HCT116 (cell line): Measurements from ENCODE around the gene TPMT.
"Not testable (repeated sequence)": the region's sequence is repeated elsewhere in the genome, so short reads cannot be mapped to it uniquely, and the experiment has no call there.

Source experiments
- POLR2A ChIP-seq: IDR thresholded peaks from 2 replicates; pipeline ENCODE4 v1.7.0; 2011; ENCODE audit warnings: borderline replicate concordance; ENCODE audit not compliant: insufficient read depth, insufficient read length; ENCODE audit errors: extremely low read depth
- RAD21 ChIP-seq: IDR thresholded peaks from 2 replicates; pipeline ENCODE4 v1.6.1; 2012; ENCODE audit warnings: low read depth, mild to moderate bottlenecking
- SP1 ChIP-seq: IDR thresholded peaks from 2 replicates; pipeline ENCODE4 v1.6.1; 2012; ENCODE audit warnings: low read depth
- TF ChIP-seq, protein P1 (sequence below), 3 experiments: fragments of 200-600 bp in 1 of 3; sonication (generic) in 1 of 3; IDR thresholded peaks in 2 of 3; conservative IDR thresholded peaks in 1 of 3; 2 replicates each; pipeline ENCODE4 v1.5.1; 2012 to 2017; ENCODE audit warnings: low read depth in 2 of 3, low read length in 2 of 3, antibody characterized with exemption in 1 of 3, borderline replicate concordance in 1 of 3, control low read depth in 1 of 3, mild to moderate bottlenecking in 1 of 3, mixed read lengths in 1 of 3, mixed run types in 1 of 3, moderate library complexity in 1 of 3; ENCODE audit not compliant: insufficient read depth in 1 of 3

DNA sequence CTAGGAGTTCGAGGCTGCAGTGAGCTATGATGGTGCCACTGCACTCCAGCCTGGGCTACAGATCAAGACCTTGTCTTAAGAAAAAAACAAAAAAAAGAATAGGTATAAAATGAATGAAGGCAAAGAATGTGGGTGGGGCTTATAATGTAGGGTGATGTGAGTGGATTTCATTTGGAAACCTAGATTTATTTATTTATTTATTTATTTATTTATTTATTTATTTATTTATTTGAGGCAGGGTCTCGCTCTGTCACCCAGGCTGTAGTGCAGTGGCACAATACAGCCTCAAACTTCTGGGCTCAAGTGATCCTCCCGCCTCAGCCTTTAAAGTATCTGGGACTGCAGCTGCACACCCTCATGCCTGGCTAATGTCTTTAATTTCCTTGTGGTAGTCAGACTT lies 3.5 kb downstream of the TPMT start:
- TF ChIP-seq, protein P1, sequence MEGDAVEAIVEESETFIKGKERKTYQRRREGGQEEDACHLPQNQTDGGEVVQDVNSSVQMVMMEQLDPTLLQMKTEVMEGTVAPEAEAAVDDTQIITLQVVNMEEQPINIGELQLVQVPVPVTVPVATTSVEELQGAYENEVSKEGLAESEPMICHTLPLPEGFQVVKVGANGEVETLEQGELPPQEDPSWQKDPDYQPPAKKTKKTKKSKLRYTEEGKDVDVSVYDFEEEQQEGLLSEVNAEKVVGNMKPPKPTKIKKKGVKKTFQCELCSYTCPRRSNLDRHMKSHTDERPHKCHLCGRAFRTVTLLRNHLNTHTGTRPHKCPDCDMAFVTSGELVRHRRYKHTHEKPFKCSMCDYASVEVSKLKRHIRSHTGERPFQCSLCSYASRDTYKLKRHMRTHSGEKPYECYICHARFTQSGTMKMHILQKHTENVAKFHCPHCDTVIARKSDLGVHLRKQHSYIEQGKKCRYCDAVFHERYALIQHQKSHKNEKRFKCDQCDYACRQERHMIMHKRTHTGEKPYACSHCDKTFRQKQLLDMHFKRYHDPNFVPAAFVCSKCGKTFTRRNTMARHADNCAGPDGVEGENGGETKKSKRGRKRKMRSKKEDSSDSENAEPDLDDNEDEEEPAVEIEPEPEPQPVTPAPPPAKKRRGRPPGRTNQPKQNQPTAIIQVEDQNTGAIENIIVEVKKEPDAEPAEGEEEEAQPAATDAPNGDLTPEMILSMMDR (IDR thresholded peaks at IDR 0.05 in 2 of 3, conservative IDR thresholded peaks at IDR 0.05 in 1 of 3; ENCODE audit: borderline replicate concordance in 1 of 3, insufficient read depth in 1 of 3, low read depth in 2 of 3, low read length in 2 of 3), result not testable (repeated sequence)
- TF ChIP-seq POLR2A, RAD21, SP1: not testable (repeated sequence)
